ENCODE results near the gene DLG4.

Gene DLG4

GRCh38 chr17:7141824-7142223, 77.8 kb downstream of the DLG4 start:
- DNase-seq = no peak

DNA sequence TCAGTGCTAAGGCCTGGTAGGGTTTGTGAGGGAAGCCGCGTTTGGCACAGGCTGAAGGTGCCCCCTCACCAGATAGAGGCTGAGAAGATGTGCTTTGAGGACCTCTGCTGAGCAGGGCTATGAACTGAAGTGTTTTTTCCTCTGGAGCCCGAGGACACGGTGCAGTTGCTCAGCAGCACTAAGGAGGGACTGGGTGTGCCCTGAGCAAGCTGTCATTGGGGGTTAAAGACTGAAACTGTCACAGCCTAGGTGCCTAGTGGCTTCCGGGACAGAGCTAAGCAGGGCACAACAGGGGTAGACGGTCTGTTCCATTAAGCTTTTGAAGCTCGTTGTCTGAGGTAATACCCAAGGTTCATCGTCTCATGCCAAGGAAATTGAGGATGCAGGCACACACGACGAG, 80.2 kb downstream of the DLG4 start:
- no peak for DNase-seq

DNA sequence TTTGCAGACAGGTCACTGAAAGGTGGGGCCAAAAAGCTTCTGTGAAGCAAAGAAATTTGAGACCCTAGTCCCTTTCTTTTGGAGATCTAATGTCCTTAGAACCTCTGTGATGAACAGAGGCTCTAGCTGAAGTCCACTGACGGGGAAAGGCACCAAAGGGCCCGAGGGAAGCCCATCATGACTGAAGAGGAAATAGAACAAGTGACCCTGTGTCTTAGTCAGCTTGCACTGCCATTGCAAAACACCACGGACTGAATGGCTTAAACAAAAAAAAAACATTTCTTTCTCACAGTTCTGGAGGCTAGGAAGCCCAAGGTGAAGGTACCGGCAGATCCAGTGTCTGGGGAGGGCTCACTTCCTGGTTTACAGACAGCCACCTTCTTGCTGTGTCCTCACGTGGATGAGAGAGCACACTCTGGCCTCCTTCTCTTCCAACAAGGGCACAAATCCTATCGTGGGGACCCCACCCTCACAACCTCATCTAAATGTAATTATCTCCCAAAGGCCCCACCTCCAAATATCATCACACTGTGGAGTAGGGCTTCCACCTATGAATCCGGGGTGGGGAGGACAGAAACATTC, 80.7 kb downstream of the DLG4 start:
- DNase-seq = no peak

- DNase-seq = no peak
Observed at GRCh38 chr17:7137171-7137943, 82.3 kb downstream of the DLG4 start.

All from activated gamma-delta T cell treated with Interleukin-2 at 50 U/mL for 16 hours (primary cell).